PC-3 (cell line): ENCODE results near the gene KCNK5.

Experiments
- EZH2 ChIP-seq: fragments of 300-600 bp; sonication (generic); IDR thresholded peaks from one replicate; pipeline ENCODE4 v1.6.1; 2017; ENCODE audit warnings: antibody characterized with exemption, mild to moderate bottlenecking, low read length; ENCODE audit not compliant: unreplicated experiment
- TF ChIP-seq, protein P1 (sequence below): fragments of 300-600 bp; sonication (generic); conservative IDR thresholded peaks from 2 replicates; pipeline ENCODE4 v1.5.1; 2017; ENCODE audit warnings: antibody characterized with exemption, low read depth, mild to moderate bottlenecking, low read length

DNA sequence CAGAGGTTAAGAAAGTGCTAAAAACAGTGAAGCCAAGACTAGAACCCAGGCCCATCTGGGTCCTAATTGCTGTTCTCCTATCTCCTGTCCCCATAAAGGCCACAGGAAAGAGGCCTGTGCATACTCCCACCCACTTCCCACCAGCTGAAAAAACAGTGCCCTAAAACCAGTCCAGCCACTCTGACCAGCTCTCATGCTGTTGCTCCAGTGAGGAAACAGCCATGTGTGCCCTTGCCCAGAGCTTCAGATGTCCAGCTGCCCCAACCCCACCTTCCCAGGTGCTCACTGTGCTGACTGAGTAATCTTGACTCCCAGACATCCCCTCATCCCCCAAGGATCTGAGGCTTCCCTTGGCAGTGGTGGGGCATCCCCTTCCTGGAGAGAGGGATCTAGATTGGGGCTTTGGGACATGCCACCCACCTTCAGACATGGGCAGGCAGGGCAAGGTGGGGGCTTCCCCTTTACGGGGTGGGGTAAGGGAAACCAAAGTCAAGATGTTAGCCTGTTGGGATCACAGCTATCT is 28.7 kb downstream of the KCNK5 start:
- no peak for TF ChIP-seq EZH2
- TF ChIP-seq, protein P1, sequence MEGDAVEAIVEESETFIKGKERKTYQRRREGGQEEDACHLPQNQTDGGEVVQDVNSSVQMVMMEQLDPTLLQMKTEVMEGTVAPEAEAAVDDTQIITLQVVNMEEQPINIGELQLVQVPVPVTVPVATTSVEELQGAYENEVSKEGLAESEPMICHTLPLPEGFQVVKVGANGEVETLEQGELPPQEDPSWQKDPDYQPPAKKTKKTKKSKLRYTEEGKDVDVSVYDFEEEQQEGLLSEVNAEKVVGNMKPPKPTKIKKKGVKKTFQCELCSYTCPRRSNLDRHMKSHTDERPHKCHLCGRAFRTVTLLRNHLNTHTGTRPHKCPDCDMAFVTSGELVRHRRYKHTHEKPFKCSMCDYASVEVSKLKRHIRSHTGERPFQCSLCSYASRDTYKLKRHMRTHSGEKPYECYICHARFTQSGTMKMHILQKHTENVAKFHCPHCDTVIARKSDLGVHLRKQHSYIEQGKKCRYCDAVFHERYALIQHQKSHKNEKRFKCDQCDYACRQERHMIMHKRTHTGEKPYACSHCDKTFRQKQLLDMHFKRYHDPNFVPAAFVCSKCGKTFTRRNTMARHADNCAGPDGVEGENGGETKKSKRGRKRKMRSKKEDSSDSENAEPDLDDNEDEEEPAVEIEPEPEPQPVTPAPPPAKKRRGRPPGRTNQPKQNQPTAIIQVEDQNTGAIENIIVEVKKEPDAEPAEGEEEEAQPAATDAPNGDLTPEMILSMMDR = no peak
